ENCODE measurements around the gene TCAP. TPM values are rescaled to one million over a fixed set of nuclear protein-coding genes. Genes with fewer than 3 reads are reported as not detected.
"Not testable (repeated sequence)": the region's sequence is repeated elsewhere in the genome, so short reads cannot be mapped to it uniquely, and the experiment has no call there.

TCAP gene
- total RNA-seq, 2 experiments from 2014 or later, result 0.82 to 0.95 TPM

DNA sequence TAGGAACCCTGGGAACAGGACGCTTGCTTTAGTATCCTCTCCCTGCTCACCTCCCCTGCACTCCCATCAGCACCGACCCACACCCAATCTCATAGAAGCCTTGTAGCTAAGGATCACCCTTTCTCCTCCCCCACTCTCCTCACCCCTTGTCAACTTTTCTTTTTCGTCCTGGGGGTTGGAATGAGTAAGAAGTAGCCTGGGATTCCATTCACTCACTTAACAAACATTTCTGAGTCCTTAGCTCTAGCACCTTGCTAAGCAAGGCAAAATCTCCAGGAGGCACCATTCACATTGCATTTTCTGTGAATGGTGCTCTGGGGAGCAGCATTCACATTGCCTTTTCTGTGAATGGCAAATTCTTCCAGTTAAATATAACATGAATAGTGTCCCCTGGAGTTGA lies 23.8 kb downstream of the TCAP start:
- H3K4me3 Mint-ChIP-seq, result peak overlapping the region; percentile 86
- DNase-seq (no peak), ATAC-seq (no peak)
- H3K27ac Mint-ChIP-seq, result peak overlapping the region; percentile 95
- no peaks in the 10 kb centered on the region for H3K27me3 Mint-ChIP-seq
- H3K9me3 Mint-ChIP-seq (ENCODE audit: low read depth), result no peaks in the 10 kb centered on the region
- intact Hi-C loops (cut with DNase I, micrococcal nuclease), result loop anchor here (1.0 to 5.0 kb wide), 8 partner anchors 41 to 528 kb away; partner anchors contain the start of genes MIEN1 (in 2 of the 2), STARD3 (in 2 of the 2), MED1 (in 1 of the 2) and MED24 (in 1 of the 2)
- ChIA-PET POLR2A (interaction anchor here (0.7 kb wide), 1 partner anchor 34 kb away, joined by 4 read pairs; no protein-coding TSS in a partner anchor), CTCF (interaction anchor here (0.7 to 1.4 kb wide), 2 partner anchors 23 to 42 kb away, joined by 3 to 5 read pairs; no protein-coding TSS in a partner anchor)
- H3K4me1 Mint-ChIP-seq, result peaks cover 19% of the 10 kb centered on the region
- peaks cover 3% of the 10 kb centered on the region for H3K36me3 Mint-ChIP-seq (ENCODE audit: low read depth)

DNA sequence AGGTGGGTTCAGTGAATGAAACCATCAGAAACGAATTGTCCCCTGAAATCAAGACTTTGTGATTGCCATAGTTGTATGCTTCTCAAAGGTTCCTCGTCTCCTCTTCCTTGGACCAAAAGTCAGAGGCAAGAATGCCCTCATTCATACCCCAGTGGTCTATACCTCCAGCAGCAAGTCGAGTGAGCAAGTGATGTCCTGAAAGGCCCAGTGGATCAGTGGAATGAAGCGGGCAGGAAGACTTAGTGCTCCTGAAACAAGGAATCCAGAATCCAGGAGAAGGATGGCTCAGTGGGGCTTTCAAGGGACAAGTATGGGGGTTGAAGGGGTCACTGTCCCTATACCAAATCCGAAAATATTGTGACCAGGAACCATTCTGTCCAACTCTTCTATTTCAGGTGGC lies 29.4 kb downstream of the TCAP start:
- ChIA-PET POLR2A (no interaction called here), CTCF (interaction anchor here (1.0 kb wide), 1 partner anchor 72 kb away, joined by 5 read pairs; no protein-coding TSS in a partner anchor)
- Mint-ChIP-seq H3K27me3 (peaks cover 10% of the 10 kb centered on the region), H3K36me3 (ENCODE audit: low read depth) (peaks cover 2% of the 10 kb centered on the region), H3K27ac (no peak overlapping the region), H3K4me3 (no peak overlapping the region), H3K4me1 (peaks cover under 1% of the 10 kb centered on the region), H3K9me3 (ENCODE audit: low read depth) (no peaks in the 10 kb centered on the region)
- ATAC-seq (no peak), DNase-seq (no peak)
- intact Hi-C loops (cut with DNase I, micrococcal nuclease), result no loop called here

DNA sequence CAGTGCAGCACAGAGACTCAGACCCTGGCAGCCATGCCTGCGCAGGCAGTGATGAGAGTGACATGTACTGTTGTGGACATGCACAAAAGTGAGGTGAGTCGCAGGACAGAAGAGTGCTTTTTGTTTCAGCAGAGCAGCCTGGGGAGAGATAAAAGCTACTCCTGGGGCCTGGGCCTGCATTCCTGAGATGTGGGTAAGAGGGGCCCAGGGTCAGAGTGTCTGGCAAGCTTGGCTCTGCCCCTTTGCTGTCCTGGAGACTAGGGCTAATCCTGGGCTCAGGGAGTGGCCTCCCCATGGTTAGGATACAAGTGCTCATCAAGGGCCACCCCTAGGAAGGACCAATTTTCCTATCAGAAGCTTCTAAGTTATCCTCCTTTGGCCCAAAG lies 29.9 kb downstream of the TCAP start:
- peaks cover 2% of the 10 kb centered on the region for H3K36me3 Mint-ChIP-seq (ENCODE audit: low read depth)
- ChIA-PET POLR2A (no interaction called here), CTCF (interaction anchor here (1.0 kb wide), 1 partner anchor 73 kb away, joined by 5 read pairs; no protein-coding TSS in a partner anchor)
- H3K4me3 Mint-ChIP-seq, result no peak overlapping the region
- no peak for DNase-seq
- no peaks in the 10 kb centered on the region for H3K9me3 Mint-ChIP-seq (ENCODE audit: low read depth)
- no peak overlapping the region for H3K27ac Mint-ChIP-seq
- intact Hi-C loops (cut with DNase I, micrococcal nuclease), result no loop called here
- peaks cover 3% of the 10 kb centered on the region for H3K4me1 Mint-ChIP-seq
- no peak for ATAC-seq
- H3K27me3 Mint-ChIP-seq, result peaks cover 13% of the 10 kb centered on the region

DNA sequence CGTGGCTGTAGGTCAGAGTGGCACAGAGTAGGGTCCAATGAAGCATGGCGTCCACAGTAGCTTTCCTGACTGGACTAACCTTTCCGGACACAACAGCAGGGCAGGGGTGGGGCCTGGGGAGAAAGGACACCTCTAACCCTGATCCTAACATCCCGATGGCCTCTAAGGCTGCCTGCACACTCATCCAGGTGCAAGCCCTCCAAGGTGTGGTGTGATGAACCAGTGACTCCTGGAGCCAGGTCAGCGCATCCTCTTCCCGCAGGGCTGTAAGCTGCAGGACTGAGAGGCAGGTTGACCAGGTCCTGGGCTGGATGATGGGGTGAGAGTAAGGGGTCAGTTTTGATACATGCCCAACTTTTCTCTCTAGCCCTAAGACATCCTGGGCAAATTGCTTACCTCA lies 31.6 kb downstream of the TCAP start:
- Mint-ChIP-seq H3K4me1 (peaks cover 3% of the 10 kb centered on the region), H3K9me3 (ENCODE audit: low read depth) (no peaks in the 10 kb centered on the region), H3K4me3 (no peak overlapping the region), H3K27ac (no peak overlapping the region), H3K27me3 (peaks cover 26% of the 10 kb centered on the region), H3K36me3 (ENCODE audit: low read depth) (peaks cover 2% of the 10 kb centered on the region)
- no peak for ATAC-seq
- no peak for DNase-seq
- CTCF ChIA-PET, result interaction anchor here (0.9 to 2.2 kb wide), 2 partner anchors 34 to 76 kb away, joined by 3 to 6 read pairs; partner anchors contain the start of gene MIEN1
- intact Hi-C loops (cut with DNase I, micrococcal nuclease), result no loop called here
- POLR2A ChIA-PET, result interaction anchor here (0.6 kb wide), 1 partner anchor 374 kb away, joined by 3 read pairs; no protein-coding TSS in a partner anchor

DNA sequence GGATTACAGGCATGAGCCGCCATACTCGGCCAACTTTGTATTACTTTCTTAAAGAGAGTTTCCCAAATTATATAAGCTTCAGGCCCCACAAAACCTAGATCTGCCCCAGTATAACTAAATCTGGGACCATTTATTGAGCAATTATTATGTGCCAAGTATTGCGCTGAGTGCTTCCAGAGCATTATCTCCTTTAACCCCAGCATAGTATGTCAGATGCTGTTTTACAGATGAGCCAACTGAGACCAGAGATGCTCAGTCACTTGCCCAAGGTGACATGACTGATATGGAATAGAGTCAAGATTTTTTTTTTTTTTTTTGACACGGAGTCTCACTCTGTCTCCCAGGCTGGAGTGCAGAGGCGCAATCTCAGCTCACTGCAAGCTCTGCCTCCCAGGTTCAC lies 32.8 kb downstream of the TCAP start:
- H3K27me3 Mint-ChIP-seq, result peaks cover 26% of the 10 kb centered on the region
- intact Hi-C loops (cut with DNase I, micrococcal nuclease), result no loop called here
- H3K9me3 Mint-ChIP-seq (ENCODE audit: low read depth), result no peaks in the 10 kb centered on the region
- H3K27ac Mint-ChIP-seq, result no peak overlapping the region
- peaks cover 3% of the 10 kb centered on the region for H3K4me1 Mint-ChIP-seq
- peaks cover 2% of the 10 kb centered on the region for H3K36me3 Mint-ChIP-seq (ENCODE audit: low read depth)
- POLR2A ChIA-PET, result no interaction called here
- H3K4me3 Mint-ChIP-seq, result no peak overlapping the region
- DNase-seq (no peak), ATAC-seq (no peak)
- CTCF ChIA-PET, result interaction anchor here (2.2 kb wide), 1 partner anchor 33 kb away, joined by 6 read pairs; the partner anchor contains the start of gene MIEN1

DNA sequence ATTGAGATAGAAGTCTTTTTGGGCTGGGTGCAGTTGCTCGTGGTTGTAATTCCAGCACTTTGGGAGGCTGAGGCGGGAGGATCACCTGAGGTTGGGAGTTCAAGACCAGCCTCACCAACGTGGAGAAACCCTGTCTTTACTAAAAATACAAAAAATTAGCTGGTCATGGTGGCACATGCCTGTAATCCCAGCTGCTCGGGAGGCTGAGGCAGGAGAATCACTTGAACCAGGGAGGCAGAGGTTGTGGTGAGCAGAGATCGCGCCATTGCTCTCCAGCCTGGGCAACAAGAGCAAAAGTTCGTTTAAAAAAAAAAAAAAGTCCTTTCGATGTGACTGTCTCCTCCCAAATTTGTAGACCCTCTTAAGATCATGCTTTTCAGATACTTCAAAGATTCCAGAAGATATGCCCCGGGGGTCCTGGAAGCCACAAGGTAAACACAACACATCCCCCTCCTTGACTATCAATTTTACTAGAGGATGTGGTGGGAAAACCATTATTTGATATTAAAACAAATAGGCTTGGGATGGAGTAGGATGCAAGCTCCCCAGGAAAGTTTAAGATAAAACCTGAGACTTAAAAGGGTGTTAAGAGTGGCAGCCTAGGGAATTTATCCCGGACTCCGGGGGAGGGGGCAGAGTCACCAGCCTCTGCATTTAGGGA lies 34.1 kb downstream of the TCAP start:
- POLR2A ChIA-PET; H3K4me3 Mint-ChIP-seq; intact Hi-C loops (cut with DNase I, micrococcal nuclease); H3K9me3 Mint-ChIP-seq (ENCODE audit: low read depth); ATAC-seq; H3K36me3 Mint-ChIP-seq (ENCODE audit: low read depth); H3K27ac Mint-ChIP-seq; DNase-seq; H3K4me1 Mint-ChIP-seq: not testable (repeated sequence)
- CTCF ChIA-PET, result interaction anchor here (0.6 kb wide), 1 partner anchor 76 kb away, joined by 3 read pairs; no protein-coding TSS in a partner anchor
- peaks cover 26% of the 10 kb centered on the region for H3K27me3 Mint-ChIP-seq

DNA sequence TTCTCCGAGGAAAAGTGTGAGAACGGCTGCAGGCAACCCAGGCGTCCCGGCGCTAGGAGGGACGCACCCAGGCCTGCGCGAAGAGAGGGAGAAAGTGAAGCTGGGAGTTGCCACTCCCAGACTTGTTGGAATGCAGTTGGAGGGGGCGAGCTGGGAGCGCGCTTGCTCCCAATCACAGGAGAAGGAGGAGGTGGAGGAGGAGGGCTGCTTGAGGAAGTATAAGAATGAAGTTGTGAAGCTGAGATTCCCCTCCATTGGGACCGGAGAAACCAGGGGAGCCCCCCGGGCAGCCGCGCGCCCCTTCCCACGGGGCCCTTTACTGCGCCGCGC lies 34.6 kb downstream of the TCAP start, which contains the start of gene ERBB2:
ERBB2 (plus strand) TSS at position 247 of the 330 bp plus-strand sequence. CDS start 175 bp downstream, outside the sequence.
- Mint-ChIP-seq H3K27me3 (peaks cover 26% of the 10 kb centered on the region), H3K36me3 (ENCODE audit: low read depth) (peaks cover 2% of the 10 kb centered on the region), H3K9me3 (ENCODE audit: low read depth) (no peaks in the 10 kb centered on the region), H3K27ac (no peak within 1 kb of the TSS), H3K4me1 (peaks cover 3% of the 10 kb centered on the region), H3K4me3 (no peak within 1 kb of the TSS)
- intact Hi-C loops (cut with DNase I, micrococcal nuclease), result no loop called here
- POLR2A ChIA-PET, result no interaction called here
- CTCF ChIA-PET, result no interaction called here
- DNase-seq, result no peak
- ATAC-seq, result no peak

DNA sequence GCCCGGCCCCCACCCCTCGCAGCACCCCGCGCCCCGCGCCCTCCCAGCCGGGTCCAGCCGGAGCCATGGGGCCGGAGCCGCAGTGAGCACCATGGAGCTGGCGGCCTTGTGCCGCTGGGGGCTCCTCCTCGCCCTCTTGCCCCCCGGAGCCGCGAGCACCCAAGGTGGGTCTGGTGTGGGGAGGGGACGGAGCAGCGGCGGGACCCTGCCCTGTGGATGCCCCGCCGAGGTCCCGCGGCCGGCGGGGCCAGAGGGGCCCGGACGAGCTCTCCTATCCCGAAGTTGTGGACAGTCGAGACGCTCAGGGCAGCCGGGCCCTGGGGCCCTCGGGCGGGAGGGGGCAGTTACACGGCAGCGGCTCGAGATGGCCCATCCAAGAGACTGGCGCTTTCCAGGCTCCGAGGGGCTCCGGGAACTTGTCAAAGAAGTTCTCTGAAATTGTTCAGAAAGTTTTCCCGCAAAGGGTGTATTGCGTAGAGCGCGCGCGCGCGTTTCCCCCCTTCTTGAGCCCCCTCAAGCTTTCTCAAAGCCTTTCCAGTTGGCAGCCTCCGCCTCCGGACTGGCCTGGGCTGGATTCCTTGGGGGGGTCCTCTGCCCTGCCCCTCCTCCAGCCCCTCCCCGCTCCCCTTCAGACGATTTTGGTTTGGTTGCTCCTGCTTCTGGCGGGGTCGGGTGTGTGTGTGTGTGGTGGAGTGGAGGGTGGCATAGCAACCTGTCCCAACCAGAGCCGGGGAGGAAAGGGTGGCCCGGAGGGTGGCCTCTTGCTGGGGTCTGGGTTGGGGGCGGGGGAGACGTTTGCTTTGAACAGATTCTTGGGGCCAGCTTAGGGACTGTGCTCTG lies 35.2 kb downstream of the TCAP start:
- ATAC-seq (no peak), DNase-seq (no peak)
- H3K27ac Mint-ChIP-seq, result no peak overlapping the region
- H3K4me1 Mint-ChIP-seq, result peaks cover 3% of the 10 kb centered on the region
- peaks cover 26% of the 10 kb centered on the region for H3K27me3 Mint-ChIP-seq
- peaks cover 2% of the 10 kb centered on the region for H3K36me3 Mint-ChIP-seq (ENCODE audit: low read depth)
- ChIA-PET CTCF (interaction anchor here (0.7 to 1.4 kb wide), 2 partner anchors 10 to 46 kb away, joined by 4 to 5 read pairs; no protein-coding TSS in a partner anchor), POLR2A (no interaction called here)
- intact Hi-C loops (cut with DNase I, micrococcal nuclease), result no loop called here
- no peak overlapping the region for H3K4me3 Mint-ChIP-seq
- H3K9me3 Mint-ChIP-seq (ENCODE audit: low read depth), result no peaks in the 10 kb centered on the region

DNA sequence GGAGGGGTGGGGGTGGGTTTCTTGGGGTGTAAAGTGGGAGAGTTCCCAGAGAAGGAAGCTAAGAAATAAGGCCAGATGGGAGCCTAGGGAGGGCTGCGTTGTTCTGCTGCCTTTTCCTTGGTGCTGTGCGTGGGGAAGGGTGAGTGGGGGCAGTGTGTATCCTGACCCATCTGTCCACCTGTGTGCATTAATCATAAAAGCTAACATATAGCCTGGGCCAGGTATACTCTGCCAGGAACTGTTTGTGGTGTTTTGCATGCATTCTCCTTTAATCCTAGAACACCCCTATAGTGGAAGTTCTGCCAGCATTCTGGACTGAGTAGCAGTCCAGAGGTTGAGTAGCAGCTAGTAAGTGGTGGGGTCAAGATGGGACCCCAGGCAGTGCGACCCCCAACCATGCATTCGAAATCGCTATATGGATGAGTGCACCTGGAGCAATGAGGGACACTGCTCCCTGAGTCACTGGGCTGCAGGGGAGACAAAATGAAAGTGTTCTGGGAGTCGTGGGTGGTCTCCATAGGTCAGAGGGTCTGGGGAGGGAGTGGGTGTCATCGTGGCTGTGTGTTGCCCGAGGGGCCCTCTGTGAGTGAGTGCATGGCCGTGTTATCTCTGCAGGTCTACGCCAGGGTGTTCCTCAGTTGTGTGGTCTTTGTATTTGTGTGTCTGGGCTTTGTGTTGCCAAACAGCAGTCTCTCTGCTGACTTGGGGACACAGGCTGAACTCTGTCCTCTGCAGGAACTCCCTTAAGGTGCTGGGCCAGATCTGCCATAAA lies 36.0 kb downstream of the TCAP start:
- peaks cover 2% of the 10 kb centered on the region for H3K36me3 Mint-ChIP-seq (ENCODE audit: low read depth)
- H3K4me1 Mint-ChIP-seq, result peaks cover 3% of the 10 kb centered on the region
- H3K27me3 Mint-ChIP-seq, result peaks cover 26% of the 10 kb centered on the region
- H3K9me3 Mint-ChIP-seq (ENCODE audit: low read depth), result no peaks in the 10 kb centered on the region
- intact Hi-C loops (cut with DNase I, micrococcal nuclease), result no loop called here
- DNase-seq (no peak), ATAC-seq (no peak)
- POLR2A ChIA-PET, result no interaction called here
- CTCF ChIA-PET, result interaction anchor here (1.4 kb wide), 1 partner anchor 9 kb away, joined by 5 read pairs; no protein-coding TSS in a partner anchor
- no peak overlapping the region for H3K27ac Mint-ChIP-seq
- no peak overlapping the region for H3K4me3 Mint-ChIP-seq

DNA sequence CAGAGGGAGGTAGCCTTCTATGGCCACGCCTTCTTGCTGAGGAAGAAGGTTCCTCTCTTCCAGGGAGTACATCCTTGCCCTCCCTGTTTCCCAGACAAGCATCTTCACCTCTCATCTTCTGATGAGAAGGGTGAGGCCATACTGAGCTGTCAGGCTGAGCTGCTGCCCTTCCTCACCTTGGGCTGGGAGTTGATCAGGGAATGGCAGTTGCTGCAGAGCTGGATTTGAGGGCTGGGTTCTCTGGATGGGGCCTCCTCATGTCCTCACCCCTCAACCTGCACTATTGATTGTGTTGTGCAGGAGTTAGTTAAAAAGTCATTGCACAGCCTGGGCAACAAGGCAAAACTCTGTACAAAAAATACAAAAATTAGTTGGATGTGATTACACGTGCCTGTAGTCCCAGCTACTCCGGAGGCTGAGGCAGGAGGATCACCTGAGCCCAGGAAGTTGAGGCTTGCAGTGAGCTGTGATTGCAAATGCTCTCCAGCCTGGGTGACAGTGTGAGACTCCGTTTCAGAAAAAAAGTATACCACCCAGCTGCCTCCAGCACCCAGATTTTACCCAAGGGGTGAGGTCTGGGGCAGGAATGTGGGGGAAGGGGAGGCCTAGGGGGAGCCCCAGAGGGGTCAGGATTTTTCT lies 36.8 kb downstream of the TCAP start:
- intact Hi-C loops (cut with DNase I, micrococcal nuclease), result no loop called here
- Mint-ChIP-seq H3K36me3 (ENCODE audit: low read depth) (no peaks in the 10 kb centered on the region), H3K4me3 (no peak overlapping the region), H3K27ac (no peak overlapping the region), H3K27me3 (peaks cover 26% of the 10 kb centered on the region), H3K9me3 (ENCODE audit: low read depth) (no peaks in the 10 kb centered on the region), H3K4me1 (peaks cover 7% of the 10 kb centered on the region)
- DNase-seq (no peak), ATAC-seq (no peak)
- ChIA-PET POLR2A (no interaction called here), CTCF (interaction anchor here (0.6 to 0.9 kb wide), 2 partner anchors 78 to 124 kb away, joined by 3 read pairs; no protein-coding TSS in a partner anchor)

Measured in activated CD4-positive, alpha-beta T cell treated with anti-CD3 and anti-CD28 coated beads for 36 hours (primary cell).